HepG2 (cell line): Measurements from ENCODE around the gene OSTF1. TPM values are rescaled to one million over a fixed set of nuclear protein-coding genes. Genes with fewer than 3 reads are reported as not detected.

Experiments
- ATAC-seq: fragments of 200-7000 bp; cut with Tn5 transposase; 3 replicates; pipeline ENCODE4 v1.9.1; 2020; ENCODE audit warnings: mild to moderate bottlenecking, moderate library complexity
- BruUV-seq: library from RNA; stranded (reverse); fragments of 400-500 nt; replicated peaks from 2 replicates; lab custom pipeline; 2021; lab: Mats Ljungman, UMichigan
- CTCF ChIA-PET: fragments of 300-600 bp; formaldehyde crosslinking; extraction: SDS; loops from one replicate; lab custom pipeline; 2021; ENCODE audit warnings: low total read pairs, inconsistent platforms, low intra/inter-chr PET ratio; lab: Yijun Ruan, JAX
- POLR2A ChIA-PET: fragments of 350-600 bp; sonication (Branson Sonifier 250); formaldehyde crosslinking; loops from one replicate; lab custom pipeline; 2020; ENCODE audit warnings: antibody characterized with exemption, inconsistent platforms; lab: Yijun Ruan, JAX
- DNase-seq: peaks from one replicate; pipeline ENCODE4 v3.0.0-alpha.2; 2015; ENCODE audit warnings: low spot score
- FAIRE-seq: peaks from 3 replicates; lab custom pipeline; 2011; peaks lifted over from hg19 to GRCh38; lab: Jason Lieb, UNC
- H2AFZ ChIP-seq: one replicate; pipeline ENCODE4 v1.6.1; 2011; ENCODE audit warnings: low read length, inconsistent platforms
- H3K27ac ChIP-seq: fragments of 300-600 bp; 3 replicates; pipeline ENCODE4 v1.8.0; 2011; ENCODE audit warnings: mixed run types, mild to moderate bottlenecking, mixed read lengths, low read length, inconsistent platforms; ENCODE audit not compliant: insufficient read depth; ENCODE audit errors: extremely low read length
- H3K27me3 ChIP-seq, 2 experiments: fragments of 200-600 bp in 1 of 2; 2 replicates in 1 of 2; 3 replicates in 1 of 2; pipeline versions ENCODE4 v1.6.0 to v1.8.0; 2011; ENCODE audit warnings: low read length in 2 of 2, mild to moderate bottlenecking in 2 of 2, moderate library complexity in 2 of 2, inconsistent platforms in 1 of 2; ENCODE audit not compliant: insufficient read depth in 2 of 2, control insufficient read depth in 1 of 2
- H3K36me3 ChIP-seq, 2 experiments: fragments of 200-600 bp in 1 of 2; replicated peaks in 1 of 2; 2 replicates in 1 of 2; 3 replicates in 1 of 2; pipeline versions ENCODE4 v1.5.1 to v1.8.0; 2011; ENCODE audit warnings: low read length in 2 of 2, inconsistent platforms in 1 of 2; ENCODE audit not compliant: insufficient read depth in 2 of 2, control insufficient read depth in 1 of 2
- H3K4me1 ChIP-seq: 2 replicates; pipeline ENCODE4 v1.5.1; 2012; ENCODE audit warnings: low read length, inconsistent platforms; ENCODE audit not compliant: insufficient read depth
- H3K4me2 ChIP-seq: 2 replicates; pipeline ENCODE4 v1.6.0; 2011; ENCODE audit warnings: low read depth, low read length, inconsistent platforms
- H3K4me3 ChIP-seq, 3 experiments: fragments of 200-600 bp in 1 of 3; sonication (generic), shearing (Covaris generic) in 1 of 3; replicated peaks in 1 of 3; 2 replicates each; pipeline ENCODE4 v1.5.1; 2011 to 2016; ENCODE audit warnings: low read length in 3 of 3, inconsistent platforms in 2 of 3, low read depth in 2 of 3, mild to moderate bottlenecking in 2 of 3, control low read depth in 1 of 3, mixed read lengths in 1 of 3; ENCODE audit not compliant: insufficient read depth in 1 of 3
- H3K79me2 ChIP-seq: one replicate; pipeline ENCODE4 v1.6.1; 2011; ENCODE audit warnings: low read length, inconsistent platforms; ENCODE audit not compliant: insufficient read depth
- H3K9ac ChIP-seq: 2 replicates; pipeline ENCODE4 v1.6.0; 2011; ENCODE audit warnings: mild to moderate bottlenecking, low read depth, low read length, inconsistent platforms; ENCODE audit not compliant: insufficient read depth
- H3K9me3 ChIP-seq: 2 replicates; pipeline ENCODE4 v1.5.1; 2012; ENCODE audit warnings: mild to moderate bottlenecking, low read length
- H4K20me1 ChIP-seq: 2 replicates; pipeline ENCODE4 v1.6.0; 2011; ENCODE audit warnings: inconsistent platforms, mild to moderate bottlenecking, low read length, moderate library complexity; ENCODE audit not compliant: insufficient read depth
- BRCA1 ChIP-seq: sonication (generic); formaldehyde crosslinking; IDR thresholded peaks from 2 replicates; pipeline ENCODE4 v1.4.0; 2020; ENCODE audit warnings: missing genetic modification reagents
- IRF9 ChIP-seq: sonication (generic); formaldehyde crosslinking; IDR thresholded peaks from 2 replicates; pipeline ENCODE4 v1.8.0; 2022; ENCODE audit warnings: missing genetic modification reagents, mild to moderate bottlenecking, borderline replicate concordance
- NFATC3 ChIP-seq: sonication (generic); formaldehyde crosslinking; IDR thresholded peaks from 2 replicates; pipeline ENCODE4 v1.5.1; 2020; ENCODE audit warnings: mild to moderate bottlenecking, missing genetic modification reagents
- RXRB ChIP-seq: IDR thresholded peaks from 2 replicates; pipeline ENCODE4 v1.6.1; 2016; ENCODE audit warnings: borderline replicate concordance, missing genetic modification reagents, missing compliant biosample characterization
- SALL2 ChIP-seq: sonication (generic); formaldehyde crosslinking; IDR thresholded peaks from 2 replicates; pipeline ENCODE4 v1.8.1; 2023; ENCODE audit warnings: mild to moderate bottlenecking, missing genetic modification reagents, inconsistent platforms
- SCMH1 ChIP-seq: sonication (generic); formaldehyde crosslinking; IDR thresholded peaks from 2 replicates; pipeline ENCODE4 v1.9.0; 2021; ENCODE audit warnings: missing genetic modification reagents, mild to moderate bottlenecking, borderline replicate concordance
- SSRP1 ChIP-seq: IDR thresholded peaks from 2 replicates; pipeline ENCODE4 v1.6.1; 2016; ENCODE audit warnings: control low read depth
- TEAD3 ChIP-seq: optimal IDR thresholded peaks from 2 replicates; pipeline ENCODE3; 2016; ENCODE audit warnings: borderline replicate concordance
- TGIF2 ChIP-seq: IDR thresholded peaks from 2 replicates; pipeline ENCODE4 v1.6.1; 2016; ENCODE audit warnings: control low read depth, missing compliant biosample characterization
- ZFP36L1 ChIP-seq: sonication (generic); formaldehyde crosslinking; IDR thresholded peaks from 2 replicates; pipeline ENCODE4 v1.8.0; 2022; ENCODE audit warnings: mild to moderate bottlenecking, missing genetic modification reagents, moderate library complexity
- ZFX ChIP-seq: sonication (generic); formaldehyde crosslinking; IDR thresholded peaks from 2 replicates; pipeline ENCODE4 v1.4.0; 2020; ENCODE audit warnings: mild to moderate bottlenecking, low read depth, missing genetic modification reagents, moderate library complexity
- ZNF615 ChIP-seq: sonication (generic); formaldehyde crosslinking; IDR thresholded peaks from 2 replicates; pipeline ENCODE4 v1.5.0; 2020; ENCODE audit warnings: mild to moderate bottlenecking, missing genetic modification reagents, borderline replicate concordance
- ZNF670 ChIP-seq: sonication (generic); formaldehyde crosslinking; IDR thresholded peaks from 2 replicates; pipeline ENCODE4 v1.8.0; 2022; ENCODE audit warnings: mild to moderate bottlenecking, missing genetic modification reagents, borderline replicate concordance
- WGBS: methylation state at CpG from one replicate; pipeline ENCODE4 v1.1.6; 2017; ENCODE audit warnings: low lambda C conversion rate; 5-methylcytosine and 5-hydroxymethylcytosine counted together
- in situ Hi-C: cut with HindIII; loops from 2 replicates; pipeline ENCODE4 v1.10.0; 2017; ENCODE audit warnings: low pct_unique_long_range_greater_than_20kb; ENCODE audit not compliant: extremely low pct_ligation_motif_present
- intact Hi-C: fragments of 100-400 bp; cut with micrococcal nuclease; formaldehyde crosslinking; loops from one replicate; pipeline ENCODE4 v1.10.0; 2022; ENCODE audit not compliant: unreplicated experiment
- polyA plus RNA-seq, 8 experiments: library from polyadenylated mRNA; depleted of rRNA in 3 of 8; stranded (reverse) in 7 of 8; unstranded in 1 of 8; fragments of >200 nt; fragmentation: Illumina TruSeq in 4 of 8; extraction: Trizol in 4 of 8; gene quantifications; 2 replicates each; pipeline versions ENCODE4 v1.2.1 to v1.2.3, GENCODE V29; 2011 to 2016; ENCODE audit warnings: low read depth in 4 of 8, missing spikeins in 1 of 8, mixed read lengths in 1 of 8; ENCODE audit not compliant: insufficient read depth in 1 of 8
- total RNA-seq, 5 experiments: library from RNA; depleted of rRNA; stranded (reverse); fragments of >200 nt; fragmentation: Illumina TruSeq; extraction: Trizol; gene quantifications; 2 replicates each; pipeline ENCODE4 v1.2.3, GENCODE V29; 2016; ENCODE audit warnings: low read depth in 1 of 5
- TF ChIP-seq, protein P1 (sequence below): sonication (generic); formaldehyde crosslinking; IDR thresholded peaks from 2 replicates; pipeline ENCODE4 v1.9.0; 2022; ENCODE audit warnings: missing genetic modification reagents, mild to moderate bottlenecking, borderline replicate concordance
- TF ChIP-seq, protein P2 (sequence below): sonication (generic); formaldehyde crosslinking; IDR thresholded peaks from 2 replicates; pipeline ENCODE4 v1.4.0; 2020; ENCODE audit warnings: missing genetic modification reagents

Gene OSTF1
- total and polyA plus RNA-seq, 2 of the 13 experiments (the other 11 are each of a cell fraction or from before 2014, with no cell fraction given) = 16.8 to 39.0 TPM

- H3K79me2 ChIP-seq = peaks cover 5% of the 10 kb centered on the region
- 95% methylated on average over 3 of the region's 3 CpGs for WGBS
- ChIA-PET POLR2A (no interaction called here), CTCF (no interaction called here)
- H3K9me3 ChIP-seq = no peaks in the 10 kb centered on the region
- no peak for ATAC-seq
- no peak for FAIRE-seq
- H4K20me1 ChIP-seq = no peaks in the 10 kb centered on the region
- no peak overlapping the region for H3K27ac ChIP-seq
- no peak for DNase-seq
- no peak overlapping the region for H2AFZ ChIP-seq
- no peak overlapping the region for H3K4me3 ChIP-seq
- H3K4me2 ChIP-seq = no peak overlapping the region
- H3K4me1 ChIP-seq = peaks cover 24% of the 10 kb centered on the region
- no peaks in the 10 kb centered on the region for H3K27me3 ChIP-seq
- intact Hi-C loops (no loop called here), in situ Hi-C loops (no loop called here)
- no peaks in the 10 kb centered on the region for H3K36me3 ChIP-seq
- no peak for TF ChIP-seq ZNF670 (CRISPR knock-in tag)
- no peak for TF ChIP-seq SSRP1 (CRISPR knock-in tag)
- TF ChIP-seq, protein P1, sequence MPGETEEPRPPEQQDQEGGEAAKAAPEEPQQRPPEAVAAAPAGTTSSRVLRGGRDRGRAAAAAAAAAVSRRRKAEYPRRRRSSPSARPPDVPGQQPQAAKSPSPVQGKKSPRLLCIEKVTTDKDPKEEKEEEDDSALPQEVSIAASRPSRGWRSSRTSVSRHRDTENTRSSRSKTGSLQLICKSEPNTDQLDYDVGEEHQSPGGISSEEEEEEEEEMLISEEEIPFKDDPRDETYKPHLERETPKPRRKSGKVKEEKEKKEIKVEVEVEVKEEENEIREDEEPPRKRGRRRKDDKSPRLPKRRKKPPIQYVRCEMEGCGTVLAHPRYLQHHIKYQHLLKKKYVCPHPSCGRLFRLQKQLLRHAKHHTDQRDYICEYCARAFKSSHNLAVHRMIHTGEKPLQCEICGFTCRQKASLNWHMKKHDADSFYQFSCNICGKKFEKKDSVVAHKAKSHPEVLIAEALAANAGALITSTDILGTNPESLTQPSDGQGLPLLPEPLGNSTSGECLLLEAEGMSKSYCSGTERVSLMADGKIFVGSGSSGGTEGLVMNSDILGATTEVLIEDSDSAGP = no peak
- TF ChIP-seq SCMH1 (CRISPR knock-in tag) = no peak
- no peak for TF ChIP-seq TEAD3 (CRISPR knock-in tag)
- TF ChIP-seq NFATC3 (CRISPR knock-in tag) = no peak
- TF ChIP-seq BRCA1 = no peak
- TF ChIP-seq, all 625 proteins: peak for 0
- H3K9ac ChIP-seq = no peak overlapping the region
- no TSS peak for BruUV-seq
Measured at GRCh38 chr9:75104607-75105006, 16.3 kb downstream of the OSTF1 start.

DNA sequence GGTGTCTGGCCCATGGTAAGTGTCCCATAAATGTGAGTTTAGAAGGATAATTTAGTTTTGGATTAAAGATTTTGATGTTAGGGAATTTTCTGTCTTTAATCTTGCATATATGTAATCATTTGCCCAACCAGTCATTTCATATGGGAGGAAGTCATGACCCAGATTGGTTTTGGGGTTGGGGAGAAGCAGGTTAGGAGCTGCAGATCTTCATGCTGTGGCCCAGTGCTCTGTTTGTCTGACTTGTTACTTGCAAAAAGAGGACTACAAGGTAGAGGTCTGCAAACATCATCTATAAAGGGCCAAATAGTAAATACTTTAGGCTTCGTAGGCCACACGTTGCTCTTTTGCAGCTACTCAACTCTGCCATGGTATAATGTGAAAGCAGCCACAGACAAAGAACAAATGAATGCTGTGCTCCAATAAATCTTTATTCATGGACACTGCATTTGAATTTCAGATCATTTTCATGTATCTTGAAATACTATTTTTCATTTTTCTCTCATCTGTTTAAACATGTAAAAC lies 16.8 kb downstream of the OSTF1 start:
- H3K4me3 ChIP-seq = no peak overlapping the region
- no peak overlapping the region for H3K27ac ChIP-seq
- POLR2A ChIA-PET = interaction anchor here (1.2 kb wide), 1 partner anchor 16 kb away, joined by 3 read pairs; no protein-coding TSS in a partner anchor
- no peak overlapping the region for H3K9ac ChIP-seq
- no peak overlapping the region for H2AFZ ChIP-seq
- H4K20me1 ChIP-seq = no peaks in the 10 kb centered on the region
- WGBS = 90% methylated on average over 2 of the region's 2 CpGs
- H3K4me1 ChIP-seq = peaks cover 24% of the 10 kb centered on the region
- intact Hi-C loops (no loop called here), in situ Hi-C loops (no loop called here)
- H3K4me2 ChIP-seq = no peak overlapping the region
- H3K27me3 ChIP-seq = no peaks in the 10 kb centered on the region
- H3K36me3 ChIP-seq = no peaks in the 10 kb centered on the region
- CTCF ChIA-PET = no interaction called here
- H3K79me2 ChIP-seq = peaks cover 5% of the 10 kb centered on the region
- BruUV-seq = no TSS peak
- DNase-seq (no peak), FAIRE-seq (no peak), ATAC-seq (no peak)
- H3K9me3 ChIP-seq = no peaks in the 10 kb centered on the region
- TF ChIP-seq ZNF615 (no peak), SSRP1 (CRISPR knock-in tag) (no peak), TGIF2 (CRISPR knock-in tag) (no peak), RXRB (CRISPR knock-in tag) (no peak), ZFX (CRISPR knock-in tag) (no peak), IRF9 (no peak), ZFP36L1 (CRISPR knock-in tag) (no peak), SALL2 (CRISPR knock-in tag) (no peak), NFATC3 (CRISPR knock-in tag) (no peak)
- TF ChIP-seq, protein P2, sequence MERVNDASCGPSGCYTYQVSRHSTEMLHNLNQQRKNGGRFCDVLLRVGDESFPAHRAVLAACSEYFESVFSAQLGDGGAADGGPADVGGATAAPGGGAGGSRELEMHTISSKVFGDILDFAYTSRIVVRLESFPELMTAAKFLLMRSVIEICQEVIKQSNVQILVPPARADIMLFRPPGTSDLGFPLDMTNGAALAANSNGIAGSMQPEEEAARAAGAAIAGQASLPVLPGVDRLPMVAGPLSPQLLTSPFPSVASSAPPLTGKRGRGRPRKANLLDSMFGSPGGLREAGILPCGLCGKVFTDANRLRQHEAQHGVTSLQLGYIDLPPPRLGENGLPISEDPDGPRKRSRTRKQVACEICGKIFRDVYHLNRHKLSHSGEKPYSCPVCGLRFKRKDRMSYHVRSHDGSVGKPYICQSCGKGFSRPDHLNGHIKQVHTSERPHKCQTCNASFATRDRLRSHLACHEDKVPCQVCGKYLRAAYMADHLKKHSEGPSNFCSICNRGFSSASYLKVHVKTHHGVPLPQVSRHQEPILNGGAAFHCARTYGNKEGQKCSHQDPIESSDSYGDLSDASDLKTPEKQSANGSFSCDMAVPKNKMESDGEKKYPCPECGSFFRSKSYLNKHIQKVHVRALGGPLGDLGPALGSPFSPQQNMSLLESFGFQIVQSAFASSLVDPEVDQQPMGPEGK (CRISPR knock-in tag) = no peak
